PC-9 (cell line): ENCODE measurements around the gene ATP10A. TPM values are rescaled to one million over a fixed set of nuclear protein-coding genes. Genes with fewer than 3 reads are reported as not detected.

ENCODE experiments used
- BruUV-seq: library from RNA; stranded (reverse); fragments of 400-500 nt; replicated peaks from 2 replicates; lab custom pipeline; 2021; lab: Mats Ljungman, UMichigan
- CTCF ChIA-PET: fragments of 300-600 bp; sonication (Branson Sonifier 250); formaldehyde crosslinking; loops from one replicate; lab custom pipeline; 2022; ENCODE audit warnings: antibody characterized with exemption; lab: Charles Lee
- POLR2A ChIA-PET: fragments of 300-600 bp; sonication (Branson Sonifier 250); formaldehyde crosslinking; loops from one replicate; lab custom pipeline; 2022; ENCODE audit warnings: antibody characterized with exemption; ENCODE audit not compliant: unreplicated experiment; lab: Charles Lee
- DNase-seq, 2 experiments: peaks; one replicate each; pipeline versions ENCODE4 v3.0.0 to v3.0.0-alpha.2; 2015 to 2022; ENCODE audit warnings: mixed read lengths in 1 of 2
- H2AFZ ChIP-seq: fragments of 200-600 bp; sonication (generic); 2 replicates; pipeline ENCODE4 v1.8.1; 2017; ENCODE audit warnings: antibody characterized with exemption
- H3F3A ChIP-seq: fragments of 200-600 bp; sonication (generic); 2 replicates; pipeline ENCODE4 v1.8.1; 2017; ENCODE audit warnings: antibody characterized with exemption, mild to moderate bottlenecking, low read depth; ENCODE audit not compliant: insufficient read depth
- H3K27ac ChIP-seq: fragments of 200-600 bp; sonication (generic); 2 replicates; pipeline ENCODE4 v1.6.1; 2016; ENCODE audit warnings: mixed run types
- H3K27me3 ChIP-seq: fragments of 200-600 bp; sonication (generic); 2 replicates; pipeline ENCODE4 v1.6.1; 2016; ENCODE audit warnings: low read depth, mixed run types; ENCODE audit not compliant: insufficient read depth
- H3K36me3 ChIP-seq: fragments of 200-600 bp; sonication (generic); 2 replicates; pipeline ENCODE4 v1.6.1; 2016; ENCODE audit warnings: low read depth, mixed run types
- H3K4me1 ChIP-seq: fragments of 200-600 bp; sonication (generic); replicated peaks from 2 replicates; pipeline ENCODE4 v1.6.1; 2016; ENCODE audit warnings: mixed run types; ENCODE audit not compliant: insufficient read depth
- H3K4me2 ChIP-seq: fragments of 200-600 bp; sonication (generic); 2 replicates; pipeline ENCODE4 v1.6.1; 2017; ENCODE audit warnings: mixed run types
- H3K4me3 ChIP-seq: fragments of 200-600 bp; sonication (generic); 2 replicates; pipeline ENCODE4 v1.6.1; 2016; ENCODE audit warnings: mixed run types
- H3K79me2 ChIP-seq: fragments of 200-600 bp; sonication (generic); 2 replicates; pipeline ENCODE4 v1.6.1; 2017; ENCODE audit warnings: low read depth, mixed run types
- H3K9me2 ChIP-seq: fragments of 200-600 bp; sonication (generic); 2 replicates; pipeline ENCODE4 v1.8.1; 2017; ENCODE audit warnings: mild to moderate bottlenecking; ENCODE audit not compliant: insufficient read depth
- H3K9me3 ChIP-seq: fragments of 200-600 bp; sonication (generic); 2 replicates; pipeline ENCODE4 v1.8.1; 2016; ENCODE audit warnings: low read depth; ENCODE audit not compliant: insufficient read depth
- H4K20me1 ChIP-seq: fragments of 200-600 bp; sonication (generic); 2 replicates; pipeline ENCODE4 v1.8.1; 2017; ENCODE audit not compliant: insufficient read depth
- EZH2 ChIP-seq: fragments of 200-600 bp; sonication (generic); IDR thresholded peaks from 2 replicates; pipeline ENCODE4 v1.8.0; 2017; ENCODE audit warnings: antibody characterized with exemption, low read depth
- intact Hi-C: fragments of 100-400 bp; cut with micrococcal nuclease; formaldehyde crosslinking; loops from one replicate; pipeline ENCODE4 v1.10.0; 2022; ENCODE audit not compliant: unreplicated experiment
- total RNA-seq: library from RNA; stranded (reverse); gene quantifications from 2 replicates; pipeline ENCODE4 v1.2.3, GENCODE V29; 2021
- TF ChIP-seq, protein P1 (sequence below): fragments of 200-600 bp; sonication (generic); conservative IDR thresholded peaks from 2 replicates; pipeline ENCODE4 v1.6.1; 2017; ENCODE audit warnings: mixed run types, antibody characterized with exemption, mild to moderate bottlenecking, moderate library complexity

Gene ATP10A
- total RNA-seq, 1 experiment from 2014 or later: not detected

DNA sequence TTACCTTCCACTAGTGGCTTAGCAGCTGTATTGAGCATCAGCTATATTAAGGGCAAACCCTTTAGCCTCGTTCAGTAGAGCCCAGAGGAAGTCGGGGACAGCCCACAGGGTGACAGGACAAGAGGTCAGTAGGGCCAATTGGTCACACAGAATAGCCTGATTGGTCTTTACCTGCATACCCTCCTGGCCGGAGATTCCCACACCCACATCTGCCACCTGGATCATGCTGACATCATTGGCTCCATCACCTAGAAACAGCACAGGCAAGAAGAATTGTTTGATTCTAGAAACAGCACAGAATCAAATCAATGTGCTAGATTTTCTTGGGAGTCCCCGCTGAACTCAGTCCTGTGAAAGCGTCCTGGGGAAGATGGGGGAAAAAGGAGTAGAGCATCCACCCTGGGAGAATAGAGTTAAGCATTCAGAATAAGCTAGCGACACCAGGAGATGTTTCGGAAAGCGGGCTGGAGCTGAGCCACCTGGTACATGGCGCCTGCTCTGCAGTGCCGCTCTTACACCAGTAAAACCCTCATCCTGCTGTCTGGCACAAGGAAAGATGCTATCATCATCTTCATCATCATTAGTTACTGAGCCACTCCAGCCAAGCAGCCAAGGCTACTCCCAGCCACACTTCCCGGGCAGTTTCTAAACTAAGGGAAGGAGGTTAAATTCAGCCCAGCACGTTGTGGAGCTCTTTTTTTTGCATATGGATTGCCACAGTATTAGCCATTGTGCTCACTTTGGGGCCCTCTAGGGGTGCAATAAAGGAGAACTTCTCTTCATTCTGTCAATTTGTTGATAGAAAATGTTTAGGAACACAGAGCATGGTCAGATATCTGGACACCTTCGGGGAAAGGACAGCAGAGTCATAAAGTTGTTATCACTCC lies 171.3 kb downstream of the ATP10A start:
- CTCF ChIA-PET: no interaction called here
- H2AFZ ChIP-seq: no peak overlapping the region
- no peaks in the 10 kb centered on the region for H4K20me1 ChIP-seq
- POLR2A ChIA-PET: no interaction called here
- H3K79me2 ChIP-seq: no peaks in the 10 kb centered on the region
- intact Hi-C loops: no loop called here
- no peaks in the 10 kb centered on the region for H3K9me3 ChIP-seq
- no peaks in the 10 kb centered on the region for H3F3A ChIP-seq
- no peaks in the 10 kb centered on the region for H3K9me2 ChIP-seq
- H3K27ac ChIP-seq: no peak overlapping the region
- TF ChIP-seq EZH2: no peak
- TF ChIP-seq, protein P1, sequence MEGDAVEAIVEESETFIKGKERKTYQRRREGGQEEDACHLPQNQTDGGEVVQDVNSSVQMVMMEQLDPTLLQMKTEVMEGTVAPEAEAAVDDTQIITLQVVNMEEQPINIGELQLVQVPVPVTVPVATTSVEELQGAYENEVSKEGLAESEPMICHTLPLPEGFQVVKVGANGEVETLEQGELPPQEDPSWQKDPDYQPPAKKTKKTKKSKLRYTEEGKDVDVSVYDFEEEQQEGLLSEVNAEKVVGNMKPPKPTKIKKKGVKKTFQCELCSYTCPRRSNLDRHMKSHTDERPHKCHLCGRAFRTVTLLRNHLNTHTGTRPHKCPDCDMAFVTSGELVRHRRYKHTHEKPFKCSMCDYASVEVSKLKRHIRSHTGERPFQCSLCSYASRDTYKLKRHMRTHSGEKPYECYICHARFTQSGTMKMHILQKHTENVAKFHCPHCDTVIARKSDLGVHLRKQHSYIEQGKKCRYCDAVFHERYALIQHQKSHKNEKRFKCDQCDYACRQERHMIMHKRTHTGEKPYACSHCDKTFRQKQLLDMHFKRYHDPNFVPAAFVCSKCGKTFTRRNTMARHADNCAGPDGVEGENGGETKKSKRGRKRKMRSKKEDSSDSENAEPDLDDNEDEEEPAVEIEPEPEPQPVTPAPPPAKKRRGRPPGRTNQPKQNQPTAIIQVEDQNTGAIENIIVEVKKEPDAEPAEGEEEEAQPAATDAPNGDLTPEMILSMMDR: no peak
- no peaks in the 10 kb centered on the region for H3K36me3 ChIP-seq
- no peaks in the 10 kb centered on the region for H3K4me1 ChIP-seq
- H3K4me3 ChIP-seq: no peak overlapping the region
- no TSS peak for BruUV-seq
- H3K27me3 ChIP-seq: peaks cover 35% of the 10 kb centered on the region
- DNase-seq: no peak
- H3K4me2 ChIP-seq: no peak overlapping the region

DNA sequence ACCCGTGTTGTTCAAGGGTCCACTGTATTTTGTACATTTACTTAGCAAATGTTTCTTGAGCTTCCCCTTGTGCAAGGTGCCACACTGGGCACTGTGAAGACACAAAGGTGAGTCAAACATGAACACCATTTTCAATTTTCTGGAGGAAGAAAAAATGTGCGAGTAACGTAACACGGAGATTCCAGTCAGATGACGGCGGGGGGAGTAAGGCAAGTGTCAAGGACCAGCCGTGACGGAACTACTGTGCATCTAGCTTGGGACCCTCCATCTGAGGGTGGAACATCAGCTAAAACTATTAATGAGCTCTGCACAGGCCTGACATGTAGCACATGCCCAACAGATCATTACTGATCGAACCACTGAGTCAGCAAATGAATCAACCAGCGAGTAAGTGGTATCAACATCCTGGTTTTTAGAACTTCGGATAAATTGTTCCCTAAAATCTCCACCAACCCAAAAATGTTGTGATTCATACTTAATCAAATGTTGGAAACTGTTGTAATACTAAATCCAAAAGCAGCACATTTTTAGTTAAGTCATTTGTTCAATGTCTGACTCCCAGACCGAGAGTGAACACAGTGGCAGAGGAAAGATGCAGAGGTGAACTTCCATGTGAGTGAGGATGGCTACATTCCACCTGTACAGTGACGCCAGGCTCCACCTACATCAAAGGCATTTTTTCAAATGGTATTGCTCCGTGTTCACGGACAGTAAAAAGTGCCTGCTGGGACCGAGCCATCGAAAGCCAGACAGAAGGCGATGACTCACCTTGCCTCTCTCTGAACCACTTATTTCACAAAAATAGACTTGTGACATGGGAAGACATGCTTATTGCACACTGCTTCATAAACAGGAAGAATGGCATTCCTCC lies 172.2 kb downstream of the ATP10A start:
- DNase-seq: no peak
- CTCF ChIA-PET: no interaction called here
- intact Hi-C loops: no loop called here

DNA sequence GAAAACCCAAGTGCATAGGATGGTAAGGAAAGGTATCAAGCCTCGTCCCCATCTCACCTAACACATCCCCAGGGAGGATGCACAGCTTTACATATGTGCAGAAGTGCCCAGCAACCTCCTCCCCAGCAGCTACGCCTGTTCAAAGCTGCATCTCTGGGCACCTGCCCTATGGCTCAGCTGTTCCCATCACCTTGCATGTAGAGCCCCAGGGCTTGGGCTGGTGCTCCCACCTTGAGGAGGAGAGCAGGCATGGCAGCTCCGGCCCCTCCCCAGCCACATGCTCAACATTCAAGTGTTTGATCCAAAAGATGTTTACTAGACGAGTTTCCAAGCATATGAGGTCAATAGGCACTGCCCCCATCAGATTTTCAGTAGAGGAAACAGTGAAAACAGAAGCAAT lies 173.5 kb downstream of the ATP10A start:
- H3K4me3 ChIP-seq: no peak overlapping the region
- POLR2A ChIA-PET: no interaction called here
- no peak overlapping the region for H3K27ac ChIP-seq
- no peaks in the 10 kb centered on the region for H3K9me3 ChIP-seq
- H3K79me2 ChIP-seq: no peaks in the 10 kb centered on the region
- H3K27me3 ChIP-seq: peaks cover 24% of the 10 kb centered on the region
- no peaks in the 10 kb centered on the region for H3K4me1 ChIP-seq
- H3K4me2 ChIP-seq: no peak overlapping the region
- no peaks in the 10 kb centered on the region for H3K9me2 ChIP-seq
- no peaks in the 10 kb centered on the region for H3F3A ChIP-seq
- no peaks in the 10 kb centered on the region for H4K20me1 ChIP-seq
- DNase-seq: no peak
- TF ChIP-seq EZH2: no peak
- TF ChIP-seq, protein P1: no peak
- H3K36me3 ChIP-seq: no peaks in the 10 kb centered on the region
- H2AFZ ChIP-seq: no peak overlapping the region
- no TSS peak for BruUV-seq
- intact Hi-C loops: no loop called here
- CTCF ChIA-PET: no interaction called here

More for the DNA sequence above, 172.2 kb downstream of the ATP10A start:
- TF ChIP-seq EZH2: no peak
- TF ChIP-seq, protein P1: no peak
- no peak overlapping the region for H3K27ac ChIP-seq
- H3K4me1 ChIP-seq: no peaks in the 10 kb centered on the region
- peaks cover 32% of the 10 kb centered on the region for H3K27me3 ChIP-seq
- H3K79me2 ChIP-seq: no peaks in the 10 kb centered on the region
- no peaks in the 10 kb centered on the region for H3K9me2 ChIP-seq
- no TSS peak for BruUV-seq
- no peaks in the 10 kb centered on the region for H3K36me3 ChIP-seq
- POLR2A ChIA-PET: no interaction called here
- no peaks in the 10 kb centered on the region for H3K9me3 ChIP-seq
- no peaks in the 10 kb centered on the region for H3F3A ChIP-seq
- H3K4me2 ChIP-seq: no peak overlapping the region
- no peak overlapping the region for H2AFZ ChIP-seq
- H4K20me1 ChIP-seq: no peaks in the 10 kb centered on the region
- H3K4me3 ChIP-seq: no peak overlapping the region
